Gastroesophageal sphincter (tissue), 4 donors: ENCODE results near the gene SLC39A8. TPM values are rescaled to one million over a fixed set of nuclear protein-coding genes. Genes with fewer than 3 reads are reported as not detected.

Source experiments
- ATAC-seq: fragments of 150-250 bp; one replicate; pipeline ENCODE4 v1.9.1; 2016; ENCODE audit warnings: mild to moderate bottlenecking, moderate library complexity
- H3K27ac ChIP-seq, 4 donors: fragments of 200-600 bp; sonication (generic) in 3 of 4; 1 replicate in 3 of 4; 2 replicates in 1 of 4; pipeline ENCODE4 v1.5.1; 2016 to 2019
- H3K27me3 ChIP-seq: fragments of 200-600 bp; sonication (generic); one replicate; pipeline ENCODE4 v1.5.1; 2019
- H3K36me3 ChIP-seq, 2 donors: fragments of 200-600 bp; sonication (generic); one replicate each; pipeline ENCODE4 v1.5.1; 2019; ENCODE audit warnings: control low read depth in 1 of 2
- H3K4me1 ChIP-seq, 3 donors: fragments of 200-600 bp; sonication (generic); 1 replicate in 2 of 3; 2 replicates in 1 of 3; pipeline ENCODE4 v1.5.1; 2016 to 2019; ENCODE audit warnings: control low read depth in 2 of 3
- H3K4me3 ChIP-seq, 2 donors: fragments of 200-600 bp; sonication (generic); one replicate each; pipeline ENCODE4 v1.5.1; 2019; ENCODE audit warnings: mild to moderate bottlenecking in 1 of 2, moderate library complexity in 1 of 2
- H3K9me3 ChIP-seq, 3 donors: fragments of 200-600 bp; sonication (generic); one replicate each; pipeline ENCODE4 v1.5.1; 2017 to 2019; ENCODE audit warnings: control low read depth in 2 of 3
- EP300 ChIP-seq: sonication (generic); formaldehyde crosslinking; IDR thresholded peaks from one replicate; pipeline ENCODE4 v1.6.1; 2017; ENCODE audit warnings: antibody characterized with exemption, mild to moderate bottlenecking
- POLR2A ChIP-seq, 2 donors: fragments of 450-650 bp; IDR thresholded peaks; one replicate each; pipeline ENCODE4 v1.6.1; 2017; ENCODE audit warnings: antibody characterized with exemption in 2 of 2, mild to moderate bottlenecking in 2 of 2, moderate library complexity in 1 of 2
- POLR2AphosphoS5 ChIP-seq: sonication (generic); formaldehyde crosslinking; IDR thresholded peaks from one replicate; pipeline ENCODE4 v1.6.1; 2017; ENCODE audit warnings: antibody characterized with exemption
- WGBS, 2 donors: methylation state at CpG; one replicate each; pipeline ENCODE4 v1.1.5; 2018; ENCODE audit warnings: low coverage in 1 of 2; 5-methylcytosine and 5-hydroxymethylcytosine counted together
- total RNA-seq, 4 donors: library from RNA; depleted of rRNA; stranded (reverse); fragments of >200 nt; gene quantifications; one replicate each; pipeline ENCODE4 v1.1.0, GENCODE V29; 2016
- TF ChIP-seq, protein P1 (sequence below), 4 experiments: fragments of 200-600 bp in 2 of 4; fragments of 450-650 bp in 2 of 4; sonication (generic) in 1 of 4; IDR thresholded peaks; one replicate each; pipeline ENCODE4 v1.5.1; 2017 to 2019; ENCODE audit warnings: antibody characterized with exemption in 4 of 4, mild to moderate bottlenecking in 2 of 4, moderate library complexity in 2 of 4

SLC39A8 gene
- total RNA-seq, result 10 to 100 TPM in 1 of 4 donors, 1 to 10 TPM in 3; 1.7 to 13.8 (median 4.8) TPM

GRCh38 chr4:102344954-102345794 lies at the start of gene SLC39A8:
Gene SLC39A8 (minus strand): TSS chr4:102345482. CDS start chr4:102344662, 820 bp downstream.
- peaks cover 0 to 25% (median 0%) of the 10 kb centered on the region in 3 donors for H3K4me1 ChIP-seq
- no peaks in the 10 kb centered on the region for H3K36me3 ChIP-seq
- 0 to 1% methylated on average over 17 to 23 of the region's 54 CpGs for WGBS, 2 donors
- H3K27me3 ChIP-seq, result no peaks in the 10 kb centered on the region
- no peaks in the 10 kb centered on the region for H3K9me3 ChIP-seq
- H3K27ac ChIP-seq, result peak within 1 kb of the TSS in 3 of 4 donors; percentile 68 to 76 (median 73)
- peak; percentile 92 for ATAC-seq
- peak within 1 kb of the TSS; percentile 63 to 66 for H3K4me3 ChIP-seq
- TF ChIP-seq POLR2AphosphoS5 (peak; percentile 29), EP300 (no peak), POLR2A (IDR thresholded peaks at IDR 0.05) (peak in 1 of 2 donors; percentile 35)
- TF ChIP-seq, protein P1, sequence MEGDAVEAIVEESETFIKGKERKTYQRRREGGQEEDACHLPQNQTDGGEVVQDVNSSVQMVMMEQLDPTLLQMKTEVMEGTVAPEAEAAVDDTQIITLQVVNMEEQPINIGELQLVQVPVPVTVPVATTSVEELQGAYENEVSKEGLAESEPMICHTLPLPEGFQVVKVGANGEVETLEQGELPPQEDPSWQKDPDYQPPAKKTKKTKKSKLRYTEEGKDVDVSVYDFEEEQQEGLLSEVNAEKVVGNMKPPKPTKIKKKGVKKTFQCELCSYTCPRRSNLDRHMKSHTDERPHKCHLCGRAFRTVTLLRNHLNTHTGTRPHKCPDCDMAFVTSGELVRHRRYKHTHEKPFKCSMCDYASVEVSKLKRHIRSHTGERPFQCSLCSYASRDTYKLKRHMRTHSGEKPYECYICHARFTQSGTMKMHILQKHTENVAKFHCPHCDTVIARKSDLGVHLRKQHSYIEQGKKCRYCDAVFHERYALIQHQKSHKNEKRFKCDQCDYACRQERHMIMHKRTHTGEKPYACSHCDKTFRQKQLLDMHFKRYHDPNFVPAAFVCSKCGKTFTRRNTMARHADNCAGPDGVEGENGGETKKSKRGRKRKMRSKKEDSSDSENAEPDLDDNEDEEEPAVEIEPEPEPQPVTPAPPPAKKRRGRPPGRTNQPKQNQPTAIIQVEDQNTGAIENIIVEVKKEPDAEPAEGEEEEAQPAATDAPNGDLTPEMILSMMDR (IDR thresholded peaks at IDR 0.05), result peak; percentile 57 to 86 (median 78)

DNA sequence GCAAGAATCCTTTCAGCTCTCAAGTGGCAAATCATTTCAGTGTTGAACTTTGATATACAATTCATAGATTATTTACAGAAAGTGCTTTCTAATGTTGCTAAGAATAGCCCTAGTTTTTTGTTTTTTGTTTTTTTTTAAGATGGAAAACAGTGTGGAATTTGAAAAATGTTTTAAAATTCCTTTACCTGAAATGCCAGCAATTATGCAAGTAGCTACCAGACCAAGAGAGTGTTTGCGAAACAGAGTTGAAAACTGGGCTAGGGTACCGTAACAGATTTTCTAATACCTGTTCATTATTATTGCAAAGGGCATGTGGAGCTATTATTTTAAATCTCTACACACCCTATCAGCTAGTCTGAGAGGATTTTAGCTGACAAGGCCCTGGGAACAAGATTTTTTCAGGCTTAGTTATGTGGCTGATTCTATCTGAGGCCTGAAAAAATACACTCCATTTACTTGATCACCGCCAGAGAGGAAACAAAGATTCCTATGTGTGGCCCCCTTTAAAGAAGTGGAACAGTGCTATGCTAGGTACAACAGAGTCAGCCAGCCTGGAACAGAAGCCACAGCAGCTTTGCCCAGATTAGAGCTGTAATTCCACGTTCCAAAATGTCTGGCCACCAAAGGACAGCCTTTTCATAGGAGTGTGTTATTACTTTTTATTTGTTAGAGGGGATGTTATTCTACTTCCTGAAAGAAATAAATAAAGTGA lies 46.9 kb upstream of the SLC39A8 start:
- no peak overlapping the region for H3K4me3 ChIP-seq
- TF ChIP-seq POLR2A (IDR thresholded peaks at IDR 0.05), result no peak
- no peak for TF ChIP-seq EP300
- TF ChIP-seq, protein P1 (IDR thresholded peaks at IDR 0.05), result no peak
- TF ChIP-seq POLR2AphosphoS5, result no peak
- no peaks in the 10 kb centered on the region for H3K36me3 ChIP-seq
- H3K27ac ChIP-seq, result no peak overlapping the region
- H3K9me3 ChIP-seq, result no peaks in the 10 kb centered on the region
- no peaks in the 10 kb centered on the region for H3K4me1 ChIP-seq
- H3K27me3 ChIP-seq, result no peaks in the 10 kb centered on the region
- ATAC-seq, result no peak
- 65 to 73% methylated on average over 4 of the region's 4 CpGs for WGBS, 2 donors

- WGBS, 2 donors, result 39 to 58% methylated on average over 2 of the region's 2 CpGs
- no peak for TF ChIP-seq POLR2AphosphoS5
- no peak for TF ChIP-seq EP300
- TF ChIP-seq POLR2A (IDR thresholded peaks at IDR 0.05), result no peak
- TF ChIP-seq, protein P1 (IDR thresholded peaks at IDR 0.05), result no peak
- H3K27me3 ChIP-seq, result no peaks in the 10 kb centered on the region
Observed at GRCh38 chr4:102390438-102390837, 45.2 kb upstream of the SLC39A8 start.

GRCh38 chr4:102388611-102389010 lies 43.3 kb upstream of the SLC39A8 start:
- Histone ChIP-seq H3K4me3 (no peak overlapping the region), H3K27me3 (no peaks in the 10 kb centered on the region)
- ATAC-seq, result no peak

More at GRCh38 chr4:102390438-102390837, 45.2 kb upstream of the SLC39A8 start:
- Histone ChIP-seq H3K9me3 (no peaks in the 10 kb centered on the region), H3K4me1 (no peaks in the 10 kb centered on the region), H3K4me3 (no peak overlapping the region), H3K36me3 (no peaks in the 10 kb centered on the region), H3K27ac (no peak overlapping the region)
- no peak for ATAC-seq

DNA sequence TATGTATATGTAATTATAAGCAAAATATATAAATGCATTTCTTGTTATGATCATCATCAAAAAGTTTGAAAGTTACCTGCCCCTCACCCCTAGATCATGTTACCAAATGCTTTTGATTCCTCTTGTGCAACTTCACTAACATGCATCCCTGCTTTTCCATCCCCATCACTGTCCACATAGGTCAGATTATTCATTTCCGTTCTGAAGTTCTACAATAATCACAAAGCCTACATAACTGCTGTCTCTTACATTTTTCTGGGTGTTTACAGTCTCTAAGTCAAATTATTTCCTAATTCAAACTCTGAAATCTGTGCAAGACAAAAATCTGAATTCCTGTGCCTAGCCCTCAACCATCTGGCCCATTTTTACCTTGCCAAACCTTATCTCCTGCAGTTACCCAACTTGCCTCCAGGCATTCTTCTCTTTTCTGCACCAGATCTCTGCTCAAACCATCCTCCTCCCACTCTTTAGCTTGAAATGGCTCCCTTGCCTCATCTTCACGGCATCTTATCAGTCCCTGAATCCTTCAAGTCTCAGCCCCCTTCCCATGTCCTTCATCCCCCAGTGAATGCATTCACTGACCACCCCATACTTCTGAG lies 42.4 kb upstream of the SLC39A8 start:
- no peak overlapping the region for H3K4me3 ChIP-seq
- 20 to 28% methylated on average over 2 of the region's 2 CpGs for WGBS, 2 donors
- H3K27me3 ChIP-seq, result no peaks in the 10 kb centered on the region
- H3K36me3 ChIP-seq, result no peaks in the 10 kb centered on the region
- TF ChIP-seq POLR2AphosphoS5 (no peak), EP300 (no peak), POLR2A (IDR thresholded peaks at IDR 0.05) (no peak)
- TF ChIP-seq, protein P1 (IDR thresholded peaks at IDR 0.05), result no peak
- no peak overlapping the region for H3K27ac ChIP-seq
- no peak for ATAC-seq
- no peaks in the 10 kb centered on the region for H3K9me3 ChIP-seq
- no peaks in the 10 kb centered on the region for H3K4me1 ChIP-seq

More at GRCh38 chr4:102388611-102389010, 43.3 kb upstream of the SLC39A8 start:
- no peak for TF ChIP-seq POLR2AphosphoS5
- Histone ChIP-seq H3K36me3 (no peaks in the 10 kb centered on the region), H3K4me1 (no peaks in the 10 kb centered on the region), H3K9me3 (no peaks in the 10 kb centered on the region), H3K27ac (no peak overlapping the region)
